ENCODE results near the gene GJA4.

DNA sequence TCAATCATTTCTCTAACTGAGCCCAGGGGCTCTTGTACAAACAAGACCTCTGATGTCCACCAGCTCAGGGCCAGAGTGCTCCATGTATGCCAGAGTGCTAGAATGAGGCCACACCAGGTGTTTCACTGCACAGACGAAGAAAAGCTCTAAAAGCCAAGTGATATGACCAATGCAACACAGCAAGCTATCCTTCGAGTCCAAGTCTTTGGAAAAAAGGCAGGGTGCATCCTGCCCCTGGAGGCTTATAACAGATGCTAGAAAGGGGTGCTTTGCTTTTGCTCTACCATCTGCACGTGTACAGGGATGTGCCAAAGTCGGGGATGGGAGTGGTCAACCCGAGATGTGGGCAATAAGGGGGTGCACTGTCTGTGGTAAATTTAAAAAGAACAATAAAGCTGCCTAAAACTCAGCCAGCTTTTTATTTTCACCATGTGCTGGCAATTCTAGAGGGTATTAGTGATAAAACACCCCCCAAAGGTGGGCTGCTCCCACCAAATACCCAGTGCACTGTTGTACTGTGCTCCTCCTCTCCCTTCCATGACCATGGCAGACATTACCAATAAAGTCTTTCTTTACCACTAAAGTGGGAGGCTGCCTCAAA lies 34.6 kb downstream of the GJA4 start:
- no peak for TF ChIP-seq POLR2A (IDR thresholded peaks at IDR 0.05)
- TF ChIP-seq, protein P1, sequence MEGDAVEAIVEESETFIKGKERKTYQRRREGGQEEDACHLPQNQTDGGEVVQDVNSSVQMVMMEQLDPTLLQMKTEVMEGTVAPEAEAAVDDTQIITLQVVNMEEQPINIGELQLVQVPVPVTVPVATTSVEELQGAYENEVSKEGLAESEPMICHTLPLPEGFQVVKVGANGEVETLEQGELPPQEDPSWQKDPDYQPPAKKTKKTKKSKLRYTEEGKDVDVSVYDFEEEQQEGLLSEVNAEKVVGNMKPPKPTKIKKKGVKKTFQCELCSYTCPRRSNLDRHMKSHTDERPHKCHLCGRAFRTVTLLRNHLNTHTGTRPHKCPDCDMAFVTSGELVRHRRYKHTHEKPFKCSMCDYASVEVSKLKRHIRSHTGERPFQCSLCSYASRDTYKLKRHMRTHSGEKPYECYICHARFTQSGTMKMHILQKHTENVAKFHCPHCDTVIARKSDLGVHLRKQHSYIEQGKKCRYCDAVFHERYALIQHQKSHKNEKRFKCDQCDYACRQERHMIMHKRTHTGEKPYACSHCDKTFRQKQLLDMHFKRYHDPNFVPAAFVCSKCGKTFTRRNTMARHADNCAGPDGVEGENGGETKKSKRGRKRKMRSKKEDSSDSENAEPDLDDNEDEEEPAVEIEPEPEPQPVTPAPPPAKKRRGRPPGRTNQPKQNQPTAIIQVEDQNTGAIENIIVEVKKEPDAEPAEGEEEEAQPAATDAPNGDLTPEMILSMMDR (IDR thresholded peaks at IDR 0.05): no peak

All from esophagus squamous epithelium (tissue), 4 donors.